Stimulated activated CD4-positive, alpha-beta T cell treated with anti-CD3 and anti-CD28 coated beads, Interleukin-12 subunit alpha, Interleukin-12 subunit beta, amount 100 ng/mL, for 4 hours (primary cell): Measurements from ENCODE around the gene DAPK2.
"Not testable (repeated sequence)": the region's sequence is repeated elsewhere in the genome, so short reads cannot be mapped to it uniquely, and the experiment has no call there.

ENCODE experiments used
- DNase-seq: peaks from one replicate; pipeline ENCODE4 v3.0.0-alpha.2; 2020

The DAPK2 gene

DNA sequence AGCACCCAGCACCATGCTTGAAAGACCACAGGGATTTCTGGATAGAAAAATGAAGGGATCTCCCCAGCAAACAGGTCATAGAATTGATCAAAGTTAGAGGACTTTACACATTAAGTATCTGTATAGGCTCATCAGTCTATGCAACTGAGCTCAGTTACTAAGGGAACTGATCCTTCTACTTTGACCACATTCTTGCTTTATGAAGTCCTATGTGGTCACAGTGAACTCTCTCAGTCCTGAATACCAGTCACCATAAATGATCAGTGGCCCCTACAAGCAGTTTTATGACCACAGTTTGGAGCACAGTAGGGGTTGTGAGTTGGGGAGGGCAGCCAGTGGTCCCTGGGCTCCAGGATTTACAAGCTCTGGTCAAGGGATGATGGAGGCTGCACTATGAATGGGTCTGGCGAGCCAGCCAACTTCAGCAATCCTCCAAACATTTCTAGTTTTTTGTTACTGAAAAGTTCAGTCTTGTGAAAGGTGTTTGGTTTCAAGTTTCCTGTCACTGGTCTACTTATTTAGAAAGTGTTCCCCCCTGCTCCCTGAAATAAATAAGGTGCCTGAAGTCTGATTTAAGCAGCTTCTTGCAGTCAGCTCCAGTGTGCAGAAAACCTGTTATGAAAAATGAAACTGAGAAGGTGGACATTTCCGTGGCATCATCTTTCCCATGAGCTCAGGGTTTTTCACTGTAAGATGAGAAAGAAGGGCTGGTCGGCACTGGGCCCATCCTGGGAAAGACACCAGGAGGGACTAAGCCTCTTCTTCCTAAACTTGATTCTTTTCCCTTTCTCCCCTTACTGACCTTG is 75.5 kb downstream of the DAPK2 start:
- no peak for DNase-seq

DNA sequence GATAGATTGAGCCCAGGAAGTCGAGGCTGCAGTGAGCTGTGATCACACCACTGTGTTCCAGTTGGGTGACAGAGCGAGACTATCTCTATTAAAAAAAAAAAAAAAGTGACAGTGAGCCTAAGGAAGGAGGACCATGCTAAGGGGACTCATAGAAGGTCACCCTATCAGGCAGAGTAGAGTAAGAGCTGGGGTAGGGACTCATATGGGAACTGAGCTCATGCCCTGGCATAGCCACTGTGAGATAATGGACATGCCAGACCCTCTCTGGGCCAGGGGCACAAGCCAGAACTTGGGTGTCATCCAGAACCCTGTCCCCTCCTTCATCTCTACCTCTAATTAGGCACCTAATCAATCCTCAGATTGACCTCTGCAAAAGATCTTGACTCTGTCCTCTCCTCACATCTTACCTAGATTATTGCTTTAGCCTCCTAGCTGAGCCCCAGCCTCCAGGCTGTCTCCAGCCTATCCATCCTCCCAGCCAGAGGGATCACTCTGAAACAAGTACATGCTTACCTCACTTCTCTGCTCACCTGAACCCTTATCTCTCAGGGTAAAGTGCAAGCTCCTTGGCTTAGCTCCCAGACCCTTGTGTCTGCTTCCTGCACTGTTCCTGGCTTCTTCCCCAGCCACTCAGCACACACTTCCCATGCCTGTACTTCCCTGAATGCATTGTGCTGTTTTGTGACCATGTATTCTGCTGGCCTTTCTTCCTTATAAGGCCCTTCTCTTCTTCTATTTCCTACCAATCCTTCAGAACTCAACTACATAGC is 76.4 kb downstream of the DAPK2 start:
- no peak for DNase-seq

DNA sequence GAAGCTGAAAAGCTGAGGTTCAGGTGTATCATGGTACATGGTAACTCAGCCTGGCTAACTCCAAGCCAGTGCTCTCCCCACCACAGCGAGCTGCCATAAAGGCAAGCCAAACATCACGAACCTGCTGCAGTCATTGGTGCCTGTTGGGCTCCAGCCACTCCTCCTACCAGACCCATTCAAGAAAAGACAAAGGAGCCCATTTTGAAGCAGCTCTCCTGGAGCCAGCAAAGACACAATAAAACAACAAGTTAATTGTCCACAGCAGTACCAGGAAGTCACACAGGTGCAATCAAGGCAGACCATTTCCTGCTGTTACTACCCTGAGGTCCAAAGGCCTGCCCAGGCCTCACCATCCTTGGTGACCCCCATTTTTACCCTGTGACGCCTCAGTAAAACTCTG is 77.6 kb downstream of the DAPK2 start:
- DNase-seq, result no peak

DNA sequence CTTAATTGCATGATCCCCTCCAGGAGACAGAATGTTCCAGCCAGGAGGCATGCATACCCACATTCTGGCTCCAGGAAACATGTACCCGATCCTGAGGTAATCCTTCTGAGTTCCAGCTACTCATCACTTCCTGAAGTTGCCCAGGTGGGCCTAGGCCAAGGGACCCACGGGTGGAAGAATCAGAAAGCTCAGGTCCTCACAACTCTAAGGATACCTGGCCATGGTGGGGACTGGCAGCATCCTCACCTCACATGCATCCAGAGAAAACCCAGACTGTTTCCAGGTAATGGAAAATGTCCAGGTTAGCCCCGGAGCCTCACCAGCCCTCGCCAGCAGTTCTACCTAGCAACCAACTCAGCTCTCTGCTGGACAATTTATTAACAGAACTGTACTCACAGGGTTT is 78.2 kb downstream of the DAPK2 start:
- DNase-seq, result no peak

DNA sequence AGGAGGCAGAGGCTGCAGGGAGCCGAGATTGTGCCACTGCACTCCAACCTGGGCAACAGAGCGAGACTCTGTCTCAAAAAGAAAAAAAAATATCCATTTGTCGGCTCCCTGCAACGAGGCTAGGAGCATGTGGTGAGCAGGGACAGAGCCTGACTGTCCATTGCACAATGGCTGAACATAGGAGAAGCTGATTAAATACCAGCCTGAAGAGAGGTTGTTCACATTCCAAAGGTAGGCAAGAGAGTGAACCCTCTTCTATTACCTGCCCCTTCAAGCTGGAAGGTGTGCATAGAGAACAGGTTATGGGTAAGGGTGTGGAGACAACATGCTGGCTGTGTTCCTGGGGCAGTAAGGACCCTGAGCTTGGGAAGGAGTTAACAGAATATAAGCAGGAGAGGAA is 78.7 kb downstream of the DAPK2 start:
- no peak for DNase-seq

DNA sequence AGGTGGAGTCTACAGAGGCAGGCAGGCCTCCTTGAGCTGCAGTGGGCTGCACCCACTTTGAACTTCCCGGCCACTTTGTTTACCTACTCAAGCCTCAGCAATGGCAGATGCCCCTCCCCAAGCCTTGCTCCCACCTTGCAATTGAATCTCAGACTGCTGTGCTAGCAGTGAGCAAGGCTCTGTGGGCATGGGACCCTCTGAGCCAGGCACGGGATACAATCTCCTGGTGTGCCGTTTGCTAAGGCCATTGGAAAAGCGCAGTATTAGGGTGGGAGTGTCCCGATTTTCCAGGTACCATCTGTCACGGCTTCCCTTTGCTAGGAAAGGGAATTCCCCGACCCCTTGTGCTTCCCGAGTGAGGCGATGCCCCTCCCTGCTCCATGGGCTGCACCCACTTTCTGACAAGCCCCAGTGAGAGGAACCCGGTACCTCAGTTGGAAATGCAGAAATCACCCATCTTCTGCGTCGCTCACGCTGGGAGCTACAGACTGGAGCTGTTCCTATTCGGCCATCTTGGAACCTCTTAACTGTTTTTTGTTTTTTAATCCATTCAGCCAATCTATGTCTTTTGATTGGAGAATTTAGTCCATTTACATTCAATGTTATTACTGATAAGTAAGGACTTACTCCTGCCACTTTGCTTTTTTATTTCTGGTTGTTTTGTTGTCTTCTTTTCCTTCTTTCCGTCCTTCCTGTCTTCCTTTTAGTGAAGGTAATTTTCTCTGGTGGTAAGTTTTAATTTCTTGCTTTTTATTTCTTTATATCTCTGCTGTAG is 83.2 kb downstream of the DAPK2 start:
- not testable (repeated sequence) for DNase-seq

DNA sequence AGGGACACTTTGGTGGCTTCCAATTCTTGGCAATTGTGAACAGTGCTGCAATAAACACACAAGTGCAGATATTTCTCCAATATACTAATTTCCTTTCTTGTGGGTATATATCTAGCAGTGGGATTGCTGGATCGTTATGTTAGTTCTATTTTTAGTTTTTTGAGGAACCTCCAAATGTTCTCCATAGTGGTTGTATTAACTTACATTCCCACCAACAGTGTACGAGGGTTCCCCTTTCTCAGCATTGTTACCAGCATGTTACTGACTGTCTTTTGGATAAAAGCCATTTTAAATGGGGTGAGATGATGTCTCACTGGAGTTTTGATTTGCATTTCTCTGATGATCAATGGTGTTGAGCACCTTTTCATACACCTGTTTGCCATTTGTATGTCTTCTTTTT is 92.8 kb downstream of the DAPK2 start:
- no peak for DNase-seq

DNA sequence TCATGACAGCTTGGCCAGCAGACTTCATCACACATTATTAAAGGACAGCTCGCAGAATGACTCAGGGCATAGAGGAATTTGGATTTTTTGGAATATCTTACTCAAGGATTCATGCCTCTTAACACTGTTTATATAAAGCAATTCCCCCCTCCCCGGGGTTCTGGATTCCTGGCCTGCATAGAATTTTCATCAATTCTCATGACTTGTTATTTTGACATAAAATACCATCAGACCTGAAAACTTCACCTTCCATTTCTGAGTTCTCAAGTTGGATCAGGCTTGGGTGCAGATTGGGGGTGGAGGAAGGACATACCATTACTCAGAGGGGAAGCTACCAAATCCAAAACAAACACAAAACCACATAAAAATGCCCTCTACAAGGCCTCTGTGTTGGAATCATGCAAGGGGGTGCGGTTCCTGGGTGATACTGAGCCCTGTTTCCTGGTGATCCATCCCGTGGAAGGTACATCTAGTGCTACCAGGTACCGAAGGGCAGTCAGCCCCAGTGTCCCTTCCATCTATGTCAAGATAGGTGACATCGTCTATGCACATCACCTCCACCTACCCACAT is 95.3 kb downstream of the DAPK2 start:
- DNase-seq, result no peak

DNA sequence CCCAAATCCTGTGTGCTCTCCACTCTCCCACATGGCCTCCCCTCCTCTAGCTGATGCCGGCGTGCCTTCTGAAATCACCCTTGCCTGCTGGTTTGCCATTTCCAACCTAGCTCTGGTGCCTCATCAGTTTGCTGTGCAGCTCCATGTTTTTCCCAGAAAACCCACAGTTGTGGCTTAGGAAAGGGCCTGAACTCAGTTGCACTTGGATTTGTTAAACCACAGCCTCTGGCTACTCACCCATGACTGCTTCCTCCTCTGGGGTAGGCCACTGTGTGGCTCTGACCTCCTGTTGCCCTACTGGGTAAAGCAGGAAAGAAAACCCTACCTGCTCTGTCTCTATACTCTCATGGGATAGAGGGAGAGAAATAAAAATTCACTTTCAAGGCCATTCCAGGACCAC is 97.3 kb downstream of the DAPK2 start:
- no peak for DNase-seq

DNA sequence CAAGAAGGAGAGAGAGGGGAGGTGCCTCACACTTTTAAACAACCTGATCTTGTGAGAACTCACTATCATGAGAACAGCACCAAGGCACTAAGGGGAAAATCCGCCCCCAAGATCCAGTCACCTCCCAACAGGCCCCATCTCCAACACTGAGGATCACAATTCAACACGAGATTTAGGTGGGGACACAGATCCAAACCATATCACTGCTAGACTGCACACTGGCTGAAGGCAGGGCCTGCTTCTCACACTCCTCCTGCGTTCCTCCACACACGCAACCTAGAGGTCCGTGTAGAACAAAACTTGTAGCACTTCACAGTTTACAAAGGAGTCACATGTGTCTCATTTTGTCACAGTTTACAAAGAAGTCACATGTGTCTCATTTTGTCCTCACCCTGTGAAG is 97.8 kb downstream of the DAPK2 start:
- DNase-seq, result no peak

DNA sequence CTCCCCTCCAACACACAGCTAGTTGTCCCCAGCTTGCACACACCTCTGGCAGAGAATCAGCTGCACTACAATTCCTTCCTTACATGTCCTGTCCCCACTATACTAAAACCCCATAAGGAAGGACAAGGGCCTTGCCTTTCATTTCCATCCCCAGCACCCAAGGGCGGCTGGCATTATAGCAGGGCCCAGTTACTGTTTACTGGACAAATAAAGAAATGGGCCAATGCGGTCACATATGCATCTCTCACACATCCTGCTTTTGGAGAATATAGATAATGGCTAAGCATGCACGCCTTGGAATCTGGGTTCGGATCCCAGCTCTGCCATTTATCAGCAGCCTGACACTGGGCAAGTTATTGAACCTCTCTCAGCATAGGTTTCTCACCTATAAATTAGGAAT is 99.1 kb downstream of the DAPK2 start:
- DNase-seq, result no peak

DNA sequence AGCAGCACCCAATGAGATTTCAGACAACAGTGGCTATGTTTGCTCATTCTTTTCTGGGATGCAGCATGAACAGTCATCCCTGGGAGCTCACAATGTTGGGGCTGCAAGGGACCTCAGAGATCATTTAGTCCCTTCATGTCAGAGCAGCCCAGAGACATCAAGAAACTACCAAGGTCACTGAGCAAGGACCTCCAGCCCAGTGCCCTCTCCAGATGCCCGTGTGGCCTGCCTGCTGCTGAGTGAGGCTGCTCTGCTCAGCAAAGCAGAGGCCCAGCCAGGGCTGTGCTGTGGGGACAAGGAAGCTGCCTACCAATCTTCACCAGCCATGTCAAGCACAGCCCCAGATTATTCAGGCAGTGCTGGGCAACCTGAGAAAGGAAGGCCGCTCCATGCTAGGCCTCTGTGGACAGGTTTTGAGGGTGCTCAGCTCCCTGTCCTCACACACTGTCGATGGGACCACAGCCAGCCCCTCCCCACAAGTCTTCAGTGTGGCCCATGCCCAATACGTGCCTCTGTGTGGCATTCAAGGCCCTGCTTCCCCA is 99.7 kb downstream of the DAPK2 start:
- DNase-seq, result no peak

DNA sequence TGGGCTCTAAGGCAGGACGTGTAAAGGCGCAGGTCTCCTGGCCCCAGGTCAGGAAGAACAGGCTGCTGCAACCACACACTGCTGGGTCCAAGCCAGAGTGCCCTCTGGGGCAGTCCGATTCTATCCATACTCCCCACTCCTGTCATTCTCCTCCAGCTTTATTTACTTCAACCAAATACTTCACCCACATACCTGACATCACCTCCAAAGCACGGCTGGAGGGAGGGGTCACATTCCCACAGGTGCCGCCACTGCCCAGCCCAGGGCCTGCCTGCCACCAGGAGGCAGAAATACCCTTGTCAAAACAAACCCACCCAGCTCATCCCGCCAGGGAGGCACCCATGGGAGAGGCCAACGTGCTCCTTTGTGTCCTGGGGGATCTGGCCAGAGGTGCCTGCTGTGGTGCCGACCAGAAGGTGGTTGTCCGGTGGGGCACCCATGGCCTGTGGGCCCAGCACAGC is 100.4 kb downstream of the DAPK2 start:
- DNase-seq, result no peak

DNA sequence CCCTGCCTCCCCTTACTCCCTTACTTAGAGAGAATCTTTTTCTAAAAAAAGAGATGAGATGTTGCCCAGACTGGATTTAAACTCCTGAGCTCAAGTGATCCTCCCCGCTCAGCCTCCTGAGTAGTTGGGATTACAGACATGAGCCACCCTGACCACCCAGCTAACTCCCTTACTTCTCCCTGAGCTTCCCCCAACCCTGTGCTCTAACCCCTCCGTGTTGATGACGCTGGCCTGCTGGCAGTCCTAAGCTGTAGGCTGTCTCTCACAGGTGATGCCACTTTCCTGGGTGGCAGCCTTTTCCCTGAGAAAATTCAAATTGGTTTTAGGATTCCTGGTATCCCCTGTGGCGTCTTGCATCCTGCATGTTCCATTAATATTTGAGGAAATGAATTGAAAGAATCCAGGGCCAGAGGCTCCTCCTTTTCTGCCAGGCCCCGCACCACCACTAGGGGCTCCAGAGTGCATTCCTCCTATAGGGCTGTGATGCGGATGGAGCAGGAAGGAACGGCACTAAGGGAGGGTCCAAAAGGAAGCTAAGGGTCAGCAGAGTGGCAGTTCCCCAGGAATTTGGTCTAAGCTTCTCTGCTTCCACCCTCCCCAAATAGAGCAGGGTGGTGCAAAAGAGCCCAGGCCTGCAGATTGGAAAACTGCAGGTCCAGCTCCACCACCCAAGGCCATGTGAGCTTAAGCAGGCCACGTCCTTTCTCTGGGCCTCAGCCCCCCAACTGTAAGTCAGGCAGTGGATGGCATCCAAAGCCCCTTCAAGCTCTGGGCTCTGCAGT is 101.1 kb downstream of the DAPK2 start:
- DNase-seq, result peak; percentile 60

DNA sequence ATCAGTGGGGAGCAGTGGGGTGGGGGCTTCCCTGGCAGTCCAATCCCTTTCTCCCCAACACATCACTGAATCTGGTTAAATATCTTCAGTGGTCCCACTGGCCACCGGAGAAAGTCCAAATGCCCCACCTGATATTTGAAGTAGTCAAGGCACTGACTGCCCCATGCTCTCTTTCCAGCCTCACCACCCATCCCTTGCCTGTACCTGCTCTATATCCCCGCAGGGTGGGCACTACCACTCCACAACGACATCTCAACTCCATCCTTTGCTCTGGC is 101.7 kb downstream of the DAPK2 start:
- no peak for DNase-seq

DNA sequence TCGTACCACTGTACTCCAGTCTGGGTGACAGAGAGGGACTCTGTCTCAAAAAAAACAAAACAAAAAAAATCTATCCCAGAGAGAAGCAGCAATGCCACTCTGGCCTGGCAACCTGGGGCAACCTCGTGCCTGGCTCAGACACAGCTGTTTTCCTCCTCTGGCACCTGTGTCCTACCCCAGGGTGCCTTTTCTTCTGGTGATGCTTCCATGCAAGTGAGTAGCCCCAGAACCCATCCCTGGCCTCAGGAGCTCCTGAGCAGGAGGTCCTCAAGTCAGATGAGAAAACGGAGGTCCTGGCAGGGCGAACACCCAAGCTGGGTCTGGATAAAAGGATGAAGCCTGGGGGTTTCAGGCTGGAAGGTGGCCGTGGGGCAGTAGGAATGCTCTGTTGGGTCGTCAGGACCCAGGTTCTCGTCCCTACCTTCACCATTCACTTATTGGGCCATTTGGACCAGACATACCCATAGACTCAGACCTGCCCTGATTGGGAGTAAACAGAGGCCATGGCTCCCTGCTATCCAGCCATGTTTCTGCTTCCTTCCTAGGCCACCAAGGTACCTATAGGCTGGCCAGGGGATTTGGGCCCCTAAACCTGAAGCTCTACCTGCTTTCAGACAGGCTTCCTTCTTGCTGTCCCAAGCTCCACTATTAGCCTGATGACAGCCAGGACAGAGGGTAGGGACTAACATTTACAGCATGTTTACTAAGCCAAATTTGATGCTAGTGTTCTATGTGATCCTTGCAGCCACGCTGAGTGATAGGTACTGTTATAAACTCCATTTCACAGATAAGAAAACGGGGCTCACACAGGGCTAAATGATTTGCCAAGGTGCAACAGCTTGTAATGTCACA is 102.2 kb downstream of the DAPK2 start:
- no peak for DNase-seq

DNA sequence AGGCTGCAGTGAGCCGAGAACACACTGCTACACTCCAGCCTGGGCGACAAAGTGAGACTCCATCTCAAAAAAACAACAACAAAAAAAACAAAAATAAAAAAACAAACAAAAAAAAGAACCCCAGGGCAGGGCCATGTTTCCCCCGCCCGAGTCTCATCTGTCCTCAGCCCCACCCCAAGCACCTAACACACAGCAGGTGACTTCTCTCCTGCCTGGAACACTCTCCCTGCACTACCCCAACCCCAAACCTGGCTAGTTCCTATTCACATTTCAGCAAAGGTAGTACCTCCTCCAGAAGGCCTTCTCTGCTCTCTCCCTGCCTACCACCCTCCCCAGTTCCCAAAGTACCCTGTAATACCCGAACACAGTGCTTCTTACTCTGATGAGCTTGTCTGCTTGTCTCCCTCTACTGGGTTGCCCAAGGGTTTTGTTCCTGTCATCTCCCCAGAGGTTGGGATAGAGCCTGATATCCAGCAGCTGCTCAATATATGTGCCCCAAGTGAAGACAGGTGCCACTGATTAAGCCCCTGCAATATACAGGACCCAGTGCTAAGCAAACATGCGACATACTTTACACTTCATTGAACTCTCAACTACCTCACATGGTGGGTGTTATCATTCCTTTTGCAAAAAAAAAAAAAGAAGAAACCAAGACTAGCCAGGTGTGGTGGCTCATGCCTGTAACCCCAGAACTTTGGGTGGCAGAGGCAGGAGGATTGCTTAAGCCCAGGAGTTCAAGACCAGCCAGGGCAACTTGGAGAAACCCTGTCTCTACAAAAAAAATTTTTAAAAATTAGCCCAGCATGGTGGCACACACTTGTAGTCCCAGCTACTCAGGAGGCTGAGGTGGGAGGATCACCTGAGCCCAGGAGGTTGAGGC is 103.6 kb downstream of the DAPK2 start:
- DNase-seq, result no peak

DNA sequence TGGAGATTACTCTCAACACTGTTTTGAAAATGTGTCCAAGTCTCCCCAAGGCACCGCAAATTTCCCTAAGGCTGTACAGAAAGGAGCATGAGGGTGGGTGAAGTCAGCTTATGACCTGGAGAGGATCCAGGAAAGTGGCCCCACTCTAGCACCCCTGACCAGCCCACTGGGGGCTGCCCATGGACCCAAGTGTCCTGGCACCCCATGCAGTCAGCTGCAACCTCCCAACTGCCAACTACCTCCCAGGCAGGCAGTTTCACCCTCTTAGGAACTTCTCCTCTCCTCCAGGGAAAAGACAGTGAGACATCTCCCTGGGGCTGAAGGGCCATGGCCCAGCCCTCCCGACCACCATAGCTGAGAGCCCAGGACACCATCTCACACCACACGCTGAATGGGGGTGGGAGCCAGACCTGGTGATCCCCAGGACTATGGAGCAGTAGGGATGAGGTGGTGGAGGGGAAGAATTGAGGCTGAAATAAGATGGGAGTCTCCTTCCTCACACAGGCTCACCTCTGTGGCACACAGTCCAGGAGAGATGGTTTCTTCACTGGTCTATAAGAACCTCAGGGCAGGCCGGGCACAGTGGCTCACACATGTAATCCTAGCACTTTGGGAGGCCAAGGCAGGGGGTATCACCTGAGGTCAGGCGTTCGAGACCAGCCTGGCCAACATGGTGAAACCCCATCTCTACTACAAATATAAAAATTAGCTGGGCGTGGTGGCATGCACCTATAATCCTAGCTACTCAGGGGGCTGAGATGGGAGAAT is 104.4 kb downstream of the DAPK2 start:
- no peak for DNase-seq

DNA sequence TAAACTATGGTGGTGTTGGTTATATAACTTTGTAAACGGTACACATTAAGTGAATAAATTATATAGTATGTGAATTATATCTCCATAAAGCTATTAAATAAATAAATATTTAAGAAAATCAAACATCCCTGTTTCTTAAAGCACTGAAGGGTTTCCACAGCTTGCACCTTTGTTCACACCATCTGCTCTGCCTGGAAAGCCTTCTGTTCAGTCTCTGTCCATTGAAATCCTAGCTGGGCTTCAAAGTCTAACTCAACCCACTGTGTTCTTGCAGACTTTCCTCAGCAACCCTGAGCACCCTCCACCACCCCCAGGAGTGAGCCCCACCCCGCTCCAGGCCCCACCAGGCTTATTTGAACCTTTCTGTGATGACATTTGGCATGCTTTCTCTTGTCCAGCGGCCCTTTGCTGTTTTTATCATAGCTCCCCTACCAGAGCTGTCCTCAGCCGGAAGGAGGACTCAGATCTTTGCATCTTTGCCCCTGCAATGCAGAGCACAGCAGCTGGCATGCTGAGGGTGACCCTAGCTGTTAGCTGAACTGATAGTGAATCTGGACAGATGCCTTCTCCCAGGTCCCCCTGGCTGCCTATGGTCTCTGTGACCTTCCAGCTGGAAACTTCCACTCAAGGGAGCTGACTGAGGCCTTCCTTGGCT is 105.2 kb downstream of the DAPK2 start:
- no peak for DNase-seq
